Large intestine (tissue), 3 donors: ENCODE results near the gene TAB3. TPM values are rescaled to one million over a fixed set of nuclear protein-coding genes. Genes with fewer than 3 reads are reported as not detected.

ENCODE experiments used
- DNase-seq, 2 donors: peaks; one replicate each; pipeline versions ENCODE4 v3.0.0 to v3.0.0-alpha.2; 2013
- H3K27ac ChIP-seq: one replicate; pipeline ENCODE4 v1.5.1; 2013; ENCODE audit warnings: low read length
- H3K27me3 ChIP-seq: 2 replicates; pipeline ENCODE4 v1.6.1; 2013; ENCODE audit warnings: low read length; ENCODE audit not compliant: control insufficient read depth, insufficient read depth
- H3K36me3 ChIP-seq: 2 replicates; pipeline ENCODE4 v1.6.1; 2013; ENCODE audit warnings: low read length; ENCODE audit not compliant: control insufficient read depth, insufficient read depth
- H3K4me1 ChIP-seq: one replicate; pipeline ENCODE4 v1.6.1; 2013; ENCODE audit warnings: low read length; ENCODE audit not compliant: control insufficient read depth, insufficient read depth
- H3K4me3 ChIP-seq: one replicate; pipeline ENCODE4 v1.5.1; 2013; ENCODE audit warnings: low read length
- H3K9me3 ChIP-seq: one replicate; pipeline ENCODE4 v1.6.1; 2013; ENCODE audit warnings: mild to moderate bottlenecking, low read depth, low read length, moderate library complexity; ENCODE audit not compliant: control insufficient read depth
- WGBS: methylation state at CpG from one replicate; pipeline ENCODE4 v1.1.5; 2013; ENCODE audit warnings: low lambda C conversion rate; ENCODE audit not compliant: insufficient coverage; 5-methylcytosine and 5-hydroxymethylcytosine counted together
- polyA plus RNA-seq: library from polyadenylated mRNA; unstranded; fragments of 120-200 nt; gene quantifications from one replicate; pipeline ENCODE4 v1.2.1, GENCODE V29; 2013

TAB3 gene
- polyA plus RNA-seq, 1 donor = 45.2 TPM

DNA sequence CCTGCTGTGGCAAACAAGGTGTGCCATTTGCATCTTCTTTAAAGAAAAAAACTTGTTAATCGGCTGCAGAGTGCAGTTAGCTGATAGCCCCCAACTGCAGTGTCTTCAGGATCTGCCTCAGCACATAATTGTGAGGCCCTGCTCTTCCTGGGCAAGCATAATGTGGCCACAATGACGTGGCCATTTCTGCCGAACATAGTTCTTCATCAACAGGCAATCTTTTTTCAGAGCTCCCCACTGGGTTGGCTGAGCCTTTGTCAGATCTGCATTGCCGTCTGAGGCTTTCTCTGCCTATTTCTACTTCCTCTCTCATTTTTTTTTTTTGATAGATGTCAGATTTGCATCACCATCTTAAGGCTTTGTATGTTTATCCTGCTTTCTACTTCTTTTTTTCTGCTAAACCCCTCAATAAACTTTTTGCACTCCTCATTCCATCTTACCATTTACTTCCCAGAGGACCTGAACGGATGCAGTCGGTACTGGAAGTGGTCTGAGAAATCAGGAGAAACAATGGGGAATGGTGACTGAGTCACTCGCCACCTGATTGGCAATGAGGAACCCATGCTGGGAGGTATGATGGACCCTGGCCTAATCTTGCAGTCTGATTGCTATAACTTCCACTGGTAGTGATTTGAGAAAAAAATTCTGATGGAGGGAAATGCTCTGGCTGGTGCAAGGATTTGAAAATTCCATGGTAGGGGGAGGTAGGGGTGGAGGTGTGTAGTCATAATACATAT is 21.2 kb upstream of the TAB3 start:
- WGBS = no CpG with 5 or more reads among the region's 7 CpGs
- H3K27me3 ChIP-seq = no peaks in the 10 kb centered on the region
- peak overlapping the region; percentile 42 for H3K27ac ChIP-seq
- peaks cover 33% of the 10 kb centered on the region for H3K4me1 ChIP-seq
- no peak for DNase-seq
- H3K9me3 ChIP-seq = no peaks in the 10 kb centered on the region
- no peak overlapping the region for H3K4me3 ChIP-seq
- H3K36me3 ChIP-seq = no peaks in the 10 kb centered on the region

DNA sequence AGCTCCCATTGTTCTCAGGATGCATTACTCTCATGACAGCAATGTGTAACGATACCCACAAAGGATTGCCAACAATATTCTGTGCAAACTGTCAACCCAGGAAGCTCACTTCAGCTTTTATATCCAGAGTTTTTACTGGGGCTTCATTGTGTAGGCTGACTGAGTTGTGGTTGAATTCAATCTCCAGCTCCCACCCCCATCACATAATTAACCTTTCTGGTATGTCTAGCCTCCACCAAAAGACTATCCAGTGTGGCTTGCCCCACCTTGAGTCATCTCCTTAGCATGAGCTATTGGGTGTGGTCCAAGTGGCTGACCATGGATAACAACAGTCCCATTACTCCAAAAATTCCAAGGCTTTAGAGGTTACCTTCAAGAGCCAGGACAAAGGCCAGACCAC is 17.7 kb upstream of the TAB3 start:
- WGBS = no CpG with 5 or more reads among the region's 1 CpG

DNA sequence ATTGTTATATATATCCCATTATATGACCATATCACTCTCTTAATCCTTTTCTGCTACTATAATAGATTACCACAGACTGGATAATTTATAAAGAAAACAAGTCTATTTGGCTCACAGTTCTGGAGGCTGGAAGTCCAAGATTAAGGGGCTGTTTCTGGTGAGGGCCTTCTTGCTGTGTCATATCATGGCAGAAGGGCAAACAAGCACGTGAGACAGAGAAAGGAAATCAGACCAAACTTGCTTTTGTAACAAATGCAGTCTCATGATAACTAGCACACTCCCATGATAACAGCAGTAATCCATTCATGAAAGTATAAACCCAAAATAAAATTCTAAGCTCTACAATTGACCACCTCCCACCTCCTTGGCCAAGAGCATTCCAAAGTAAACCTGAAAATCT is 16.3 kb upstream of the TAB3 start:
- Histone ChIP-seq H3K4me1 (peaks cover 15% of the 10 kb centered on the region), H3K27me3 (no peaks in the 10 kb centered on the region)
- WGBS = no CpG with 5 or more reads among the region's 1 CpG

More for the DNA sequence above, 17.7 kb upstream of the TAB3 start:
- no peaks in the 10 kb centered on the region for H3K27me3 ChIP-seq
- H3K36me3 ChIP-seq = no peaks in the 10 kb centered on the region
- no peak overlapping the region for H3K4me3 ChIP-seq
- no peak overlapping the region for H3K27ac ChIP-seq
- no peak for DNase-seq
- peaks cover 22% of the 10 kb centered on the region for H3K4me1 ChIP-seq
- no peaks in the 10 kb centered on the region for H3K9me3 ChIP-seq

DNA sequence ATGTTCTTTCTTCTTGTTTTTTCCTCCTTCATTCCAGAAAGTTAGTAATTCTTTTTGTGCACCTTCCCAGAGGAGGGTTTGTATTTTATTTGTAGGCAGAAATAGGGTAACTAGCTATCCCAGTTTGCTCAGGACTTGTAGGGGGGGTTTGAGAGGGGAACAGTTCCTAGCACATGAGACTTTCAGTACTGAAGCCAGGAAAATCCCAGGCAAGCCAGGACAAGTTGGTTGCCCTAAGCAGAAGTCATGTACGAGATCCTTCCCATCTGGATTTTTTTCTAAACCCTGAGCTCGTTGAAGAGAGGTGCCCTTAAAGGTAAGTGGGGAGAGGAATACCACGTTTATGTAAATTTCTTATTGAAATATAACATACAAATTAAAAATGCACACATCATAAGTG is 15.6 kb upstream of the TAB3 start:
- Histone ChIP-seq H3K9me3 (no peaks in the 10 kb centered on the region), H3K4me1 (peaks cover 9% of the 10 kb centered on the region), H3K4me3 (no peak overlapping the region), H3K27me3 (no peaks in the 10 kb centered on the region), H3K27ac (no peak overlapping the region), H3K36me3 (no peaks in the 10 kb centered on the region)
- DNase-seq = no peak
- WGBS = no CpG with 5 or more reads among the region's 3 CpGs

More for the DNA sequence above, 16.3 kb upstream of the TAB3 start:
- no peak for DNase-seq
- H3K4me3 ChIP-seq = no peak overlapping the region
- no peaks in the 10 kb centered on the region for H3K36me3 ChIP-seq
- H3K9me3 ChIP-seq = no peaks in the 10 kb centered on the region
- H3K27ac ChIP-seq = no peak overlapping the region

DNA sequence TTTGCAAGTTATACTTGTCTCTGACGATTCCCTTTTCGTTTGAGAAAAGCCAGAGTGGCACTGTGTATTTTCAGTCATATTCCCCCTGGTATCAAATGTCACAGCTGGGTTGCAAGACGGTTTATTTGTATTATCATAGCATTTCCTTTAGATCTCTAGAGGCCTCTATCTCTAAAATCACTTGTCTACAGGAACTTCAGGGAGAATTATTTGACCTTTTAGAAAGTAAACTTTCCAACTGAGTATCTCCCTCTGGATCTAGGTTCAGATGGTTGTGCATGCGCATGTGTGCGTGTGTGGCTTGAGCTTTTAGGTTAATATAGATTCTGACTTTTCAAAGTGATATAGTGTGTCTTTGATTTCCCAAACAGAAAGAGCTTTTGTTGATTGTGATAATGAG is 15.1 kb upstream of the TAB3 start:
- no CpG with 5 or more reads among the region's 5 CpGs for WGBS

DNA sequence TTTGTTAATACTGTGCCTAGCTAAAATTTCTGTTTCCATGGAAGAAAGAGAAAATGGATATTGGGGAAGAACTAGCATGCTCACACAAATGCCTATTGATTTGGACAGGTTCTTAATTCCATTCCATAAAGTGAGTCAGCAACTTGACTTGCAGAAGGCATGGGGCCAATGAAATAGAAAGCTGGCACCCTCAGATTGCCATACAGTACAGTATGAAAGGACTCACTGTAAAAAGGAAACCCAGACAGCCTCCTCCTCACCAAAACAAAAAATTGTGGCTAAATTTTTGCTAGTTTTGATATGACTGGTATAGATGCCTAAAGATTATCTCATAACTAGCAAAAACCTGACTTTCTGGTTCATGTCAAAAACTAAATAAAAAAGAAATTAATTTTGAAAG is 11.2 kb upstream of the TAB3 start:
- Histone ChIP-seq H3K4me1 (no peaks in the 10 kb centered on the region), H3K27me3 (no peaks in the 10 kb centered on the region), H3K4me3 (no peak overlapping the region), H3K9me3 (no peaks in the 10 kb centered on the region), H3K36me3 (no peaks in the 10 kb centered on the region), H3K27ac (no peak overlapping the region)
- DNase-seq = no peak

More for the DNA sequence above, 15.1 kb upstream of the TAB3 start:
- no peaks in the 10 kb centered on the region for H3K27me3 ChIP-seq
- H3K4me1 ChIP-seq = peaks cover 4% of the 10 kb centered on the region
- no peak for DNase-seq
- no peak overlapping the region for H3K4me3 ChIP-seq
- H3K27ac ChIP-seq = no peak overlapping the region
- H3K36me3 ChIP-seq = no peaks in the 10 kb centered on the region
- no peaks in the 10 kb centered on the region for H3K9me3 ChIP-seq

DNA sequence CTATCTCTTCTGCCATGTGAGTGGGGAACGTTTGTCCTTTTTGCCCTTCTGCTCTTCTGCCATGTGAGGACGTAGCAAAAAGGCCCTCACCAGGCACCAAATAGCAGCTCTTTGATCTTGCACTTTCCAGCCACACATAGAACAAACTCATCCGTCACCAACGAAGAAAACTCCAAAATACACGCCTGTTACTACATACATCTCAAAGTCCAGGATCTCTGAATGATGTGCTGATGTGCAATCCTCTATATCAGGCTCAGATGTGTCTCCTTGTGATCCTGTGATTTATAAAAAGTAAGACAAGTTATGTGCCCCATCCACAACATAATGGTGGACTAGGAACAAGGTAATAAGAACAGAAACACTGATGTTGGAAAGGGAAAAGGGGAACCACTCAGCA is 9.8 kb upstream of the TAB3 start:
- DNase-seq = no peak
- Histone ChIP-seq H3K4me3 (no peak overlapping the region), H3K36me3 (no peaks in the 10 kb centered on the region), H3K4me1 (no peaks in the 10 kb centered on the region), H3K27ac (no peak overlapping the region), H3K27me3 (no peaks in the 10 kb centered on the region), H3K9me3 (no peaks in the 10 kb centered on the region)
- 100% methylated on average over 1 of the region's 5 CpGs for WGBS

DNA sequence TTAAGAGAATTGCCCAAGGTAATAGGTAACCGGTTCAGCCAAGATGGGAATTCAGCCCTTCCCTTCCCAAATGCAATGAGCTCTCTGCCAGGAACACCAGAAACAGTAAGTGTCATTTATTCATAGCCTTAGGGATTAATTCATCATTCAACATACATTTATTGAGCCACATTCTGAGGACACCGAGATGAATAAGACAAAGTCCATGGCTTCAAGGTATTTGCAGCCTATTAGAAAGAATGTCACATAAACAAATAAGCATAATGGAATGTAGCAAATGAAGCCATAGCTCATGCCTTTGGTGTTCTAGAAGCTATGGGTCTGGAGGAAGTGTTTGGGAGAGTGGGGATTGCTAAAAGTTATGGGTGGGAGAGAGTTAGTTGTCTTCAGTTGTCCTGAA is 6.3 kb upstream of the TAB3 start:
- Histone ChIP-seq H3K4me1 (no peaks in the 10 kb centered on the region), H3K27ac (no peak overlapping the region), H3K9me3 (no peaks in the 10 kb centered on the region), H3K36me3 (no peaks in the 10 kb centered on the region), H3K27me3 (no peaks in the 10 kb centered on the region), H3K4me3 (no peak overlapping the region)
- WGBS = no CpG with 5 or more reads among the region's 2 CpGs
- DNase-seq = no peak

DNA sequence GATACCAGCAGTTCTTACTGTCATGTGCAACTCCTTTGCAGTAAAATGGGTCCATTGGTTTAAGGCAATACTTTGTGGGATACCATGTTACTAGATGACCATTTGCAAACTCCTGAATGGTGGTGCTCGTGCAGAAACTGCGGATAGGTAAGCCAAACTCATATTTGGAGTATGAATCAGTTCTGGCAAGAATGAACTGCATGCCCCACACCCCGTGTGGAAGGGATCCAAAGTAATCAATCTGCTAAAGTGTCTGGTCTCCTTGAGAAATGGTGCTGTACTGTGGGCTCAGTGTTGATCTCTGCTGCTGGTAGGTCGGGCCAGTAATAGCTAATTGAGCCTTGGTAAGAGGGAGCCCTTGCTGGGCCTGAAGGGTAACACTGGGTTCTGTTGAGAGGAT is 4.2 kb upstream of the TAB3 start:
- WGBS = no CpG with 5 or more reads among the region's 4 CpGs
- Histone ChIP-seq H3K4me1 (no peaks in the 10 kb centered on the region), H3K27ac (no peak overlapping the region), H3K36me3 (no peaks in the 10 kb centered on the region), H3K27me3 (no peaks in the 10 kb centered on the region), H3K9me3 (no peaks in the 10 kb centered on the region), H3K4me3 (no peak overlapping the region)
- no peak for DNase-seq

DNA sequence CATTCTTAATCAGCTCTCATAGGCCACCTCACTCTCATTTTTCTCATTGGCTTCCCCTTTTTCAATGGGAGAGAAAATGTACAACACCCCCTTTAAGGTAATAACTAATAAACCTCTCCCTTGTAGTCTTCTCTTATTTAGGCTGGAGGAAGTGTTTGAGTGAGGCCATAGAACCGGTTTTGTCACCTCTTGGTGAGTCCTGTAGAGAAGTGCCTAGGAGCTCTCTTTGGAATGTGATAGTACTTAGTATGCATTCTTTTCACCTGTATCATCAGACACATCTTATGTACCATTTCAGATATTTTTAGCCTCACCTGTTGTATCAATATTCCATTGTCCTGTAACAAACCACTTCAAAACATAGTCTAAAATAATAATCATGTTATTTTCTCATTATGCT is 3.5 kb upstream of the TAB3 start:
- Histone ChIP-seq H3K27me3 (no peaks in the 10 kb centered on the region), H3K4me1 (no peaks in the 10 kb centered on the region), H3K9me3 (no peaks in the 10 kb centered on the region), H3K36me3 (no peaks in the 10 kb centered on the region), H3K4me3 (no peak overlapping the region), H3K27ac (no peak overlapping the region)
- DNase-seq = no peak
- no CpG with 5 or more reads among the region's 1 CpG for WGBS

DNA sequence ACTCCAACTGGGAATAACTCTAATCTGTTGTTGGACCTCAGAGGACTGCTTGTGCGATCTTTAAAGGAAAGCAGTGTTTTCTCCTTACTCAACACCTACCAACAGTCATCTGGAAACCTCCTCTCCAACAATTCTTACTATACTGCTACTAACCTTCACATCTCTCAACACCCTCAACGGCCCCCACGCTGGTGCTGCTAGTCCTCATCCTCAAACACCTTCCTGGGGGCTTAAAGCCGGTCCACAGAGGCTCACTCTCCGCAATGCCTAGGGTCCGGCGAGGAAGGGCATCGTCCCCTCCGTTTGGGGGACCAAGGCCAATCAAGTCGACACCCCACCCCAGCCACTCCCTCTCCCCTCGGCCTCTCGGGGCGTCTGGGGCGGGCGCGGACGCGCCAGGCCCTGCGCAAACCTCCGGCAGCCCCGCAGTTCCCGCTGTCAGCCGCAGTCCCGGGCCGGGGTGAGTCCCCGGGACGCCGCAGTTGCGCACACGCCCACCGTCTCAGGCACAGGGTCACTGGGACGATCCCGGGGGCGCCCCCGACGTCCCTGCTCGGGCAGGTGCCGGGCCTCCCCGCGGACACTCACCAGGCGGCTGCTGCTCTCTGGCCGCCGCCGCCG is 418 bp downstream of the TAB3 start:
- H3K4me1 ChIP-seq = no peaks in the 10 kb centered on the region
- WGBS = no CpG with 5 or more reads among the region's 45 CpGs
- H3K27ac ChIP-seq = peak overlapping the region; percentile 84
- no peaks in the 10 kb centered on the region for H3K36me3 ChIP-seq
- no peak for DNase-seq
- no peaks in the 10 kb centered on the region for H3K27me3 ChIP-seq
- H3K9me3 ChIP-seq = no peaks in the 10 kb centered on the region
- H3K4me3 ChIP-seq = peak overlapping the region; percentile 67
